Epithelial cell of esophagus (primary cell): ENCODE measurements around the gene ACOT4.
"Not testable (repeated sequence)": the region's sequence is repeated elsewhere in the genome, so short reads cannot be mapped to it uniquely, and the experiment has no call there.

Experiments used
- DNase-seq: peaks from one replicate; pipeline ENCODE4 v3.0.0; 2010; ENCODE audit warnings: low read depth
- H3K4me3 ChIP-seq: 2 replicates; pipeline ENCODE4 v1.5.1; 2011; ENCODE audit warnings: mild to moderate bottlenecking, low read length, control low read depth
- TF ChIP-seq, protein P1 (sequence below): IDR thresholded peaks from 2 replicates; pipeline ENCODE4 v1.5.1; 2011; ENCODE audit warnings: low read depth, mild to moderate bottlenecking, low read length, control low read depth, inconsistent platforms; ENCODE audit not compliant: insufficient read depth; ENCODE audit errors: missing control alignments

ACOT4 gene

GRCh38 chr14:73567951-73568885, 23.5 kb upstream of the ACOT4 start:
- H3K4me3 ChIP-seq, result peak overlapping the region; percentile 54
- DNase-seq, result peak; percentile 30
- TF ChIP-seq, protein P1, sequence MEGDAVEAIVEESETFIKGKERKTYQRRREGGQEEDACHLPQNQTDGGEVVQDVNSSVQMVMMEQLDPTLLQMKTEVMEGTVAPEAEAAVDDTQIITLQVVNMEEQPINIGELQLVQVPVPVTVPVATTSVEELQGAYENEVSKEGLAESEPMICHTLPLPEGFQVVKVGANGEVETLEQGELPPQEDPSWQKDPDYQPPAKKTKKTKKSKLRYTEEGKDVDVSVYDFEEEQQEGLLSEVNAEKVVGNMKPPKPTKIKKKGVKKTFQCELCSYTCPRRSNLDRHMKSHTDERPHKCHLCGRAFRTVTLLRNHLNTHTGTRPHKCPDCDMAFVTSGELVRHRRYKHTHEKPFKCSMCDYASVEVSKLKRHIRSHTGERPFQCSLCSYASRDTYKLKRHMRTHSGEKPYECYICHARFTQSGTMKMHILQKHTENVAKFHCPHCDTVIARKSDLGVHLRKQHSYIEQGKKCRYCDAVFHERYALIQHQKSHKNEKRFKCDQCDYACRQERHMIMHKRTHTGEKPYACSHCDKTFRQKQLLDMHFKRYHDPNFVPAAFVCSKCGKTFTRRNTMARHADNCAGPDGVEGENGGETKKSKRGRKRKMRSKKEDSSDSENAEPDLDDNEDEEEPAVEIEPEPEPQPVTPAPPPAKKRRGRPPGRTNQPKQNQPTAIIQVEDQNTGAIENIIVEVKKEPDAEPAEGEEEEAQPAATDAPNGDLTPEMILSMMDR, result no peak

GRCh38 chr14:73568886-73569184, 22.8 kb upstream of the ACOT4 start:
- H3K4me3 ChIP-seq, result peak overlapping the region; percentile 54
- not testable (repeated sequence) for DNase-seq

GRCh38 chr14:73569185-73569958, 22.3 kb upstream of the ACOT4 start, which contains the start of gene ACOT2:
Gene ACOT2 (plus strand): TSS chr14:73569213. CDS start chr14:73569241, 28 bp downstream.
- H3K4me3 ChIP-seq, result peak within 1 kb of the TSS; percentile 54
- DNase-seq, result peak; percentile 79

DNA sequence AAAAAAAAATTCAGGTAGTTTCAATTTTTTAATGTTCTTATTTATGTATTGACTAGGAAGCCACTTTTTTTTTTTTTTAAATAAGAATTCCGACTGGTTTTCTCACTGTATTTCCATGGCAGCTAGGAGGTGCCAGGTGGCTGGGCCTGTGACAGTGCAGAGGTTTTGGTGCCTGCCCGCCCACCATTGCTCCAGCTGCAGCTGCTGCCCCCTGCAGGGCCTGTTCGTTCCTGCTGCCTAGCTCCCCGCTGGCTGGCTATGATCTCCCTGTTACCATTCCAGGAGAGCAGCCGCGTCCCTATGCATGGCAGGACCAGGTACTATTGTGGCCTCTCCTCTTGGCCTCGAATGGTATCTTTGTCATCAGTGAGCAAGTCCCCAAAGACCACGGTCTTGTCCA, 20.8 kb upstream of the ACOT4 start:
- H3K4me3 ChIP-seq, result not testable (repeated sequence)
- TF ChIP-seq, protein P1, result peak; percentile 53
- DNase-seq, result peak; percentile 37

- not testable (repeated sequence) for H3K4me3 ChIP-seq, DNase-seq
Observed at GRCh38 chr14:73573034-73573433, 18.6 kb upstream of the ACOT4 start.

- DNase-seq, H3K4me3 ChIP-seq: not testable (repeated sequence)
Observed at GRCh38 chr14:73573740-73574139, 17.9 kb upstream of the ACOT4 start.

DNA sequence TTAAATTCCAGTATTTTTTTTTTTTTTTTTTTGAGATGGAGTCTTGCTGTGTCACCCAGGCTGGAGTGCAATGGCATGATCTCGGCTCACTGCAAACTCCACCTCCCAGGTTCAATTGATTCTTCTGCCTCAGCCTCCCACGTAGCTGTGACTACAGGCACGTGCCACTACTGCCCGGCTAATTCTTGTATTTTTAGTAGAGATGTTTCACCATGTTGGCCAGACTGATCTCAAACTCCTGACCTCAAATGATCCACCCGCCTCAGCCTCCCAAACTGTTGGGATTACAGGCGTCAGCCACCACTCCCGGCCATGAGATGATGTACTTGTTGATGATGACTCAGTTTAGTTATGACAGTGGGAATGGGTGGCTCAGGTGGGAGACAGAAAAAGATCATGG, 17.4 kb upstream of the ACOT4 start:
- not testable (repeated sequence) for H3K4me3 ChIP-seq, DNase-seq

GRCh38 chr14:73576391-73576790, 15.3 kb upstream of the ACOT4 start:
- peak; percentile 88 for DNase-seq
- TF ChIP-seq, protein P1, result no peak
- H3K4me3 ChIP-seq, result no peak overlapping the region

DNA sequence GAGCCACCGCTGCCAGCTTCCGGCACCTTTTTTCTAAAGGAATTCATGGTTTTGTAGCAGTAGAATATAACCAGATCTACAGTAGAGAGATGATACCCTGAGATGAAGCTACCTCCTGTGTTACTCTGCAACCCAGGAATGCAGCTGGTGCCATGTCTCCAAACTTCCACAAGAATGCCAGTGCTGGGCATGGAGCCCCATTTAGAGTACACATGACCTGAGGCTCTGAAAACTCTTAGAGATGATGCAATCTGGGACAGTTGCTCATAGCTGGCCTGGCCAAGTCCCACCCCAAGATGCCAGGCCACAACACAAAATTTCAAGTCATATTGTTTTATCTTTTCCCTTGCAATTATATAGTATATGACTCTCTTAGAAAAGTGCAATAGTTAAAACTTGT, 14.5 kb upstream of the ACOT4 start:
- not testable (repeated sequence) for DNase-seq, H3K4me3 ChIP-seq

- not testable (repeated sequence) for H3K4me3 ChIP-seq, DNase-seq
Observed at GRCh38 chr14:73582102-73582979, 9.3 kb upstream of the ACOT4 start.
